CD4-positive, CD25-positive, alpha-beta regulatory T cell (primary cell): ENCODE results near the gene TMA7B. TPM values are rescaled to one million over a fixed set of nuclear protein-coding genes. Genes with fewer than 3 reads are reported as not detected.

Experiments
- ATAC-seq, 2 donors: fragments of 150-1000 bp; cut with Tn5 transposase; one replicate each; pipeline ENCODE4 v1.10.0; 2021; ENCODE audit warnings: low read depth in 2 of 2, moderate number of reproducible peaks in 2 of 2, moderate library complexity in 1 of 2
- DNase-seq, 3 donors: peaks; one replicate each; pipeline versions ENCODE4 v3.0.0 to v3.0.0-alpha.2; 2012 to 2022; ENCODE audit warnings: mixed read lengths in 1 of 3
- H3K27ac ChIP-seq: one replicate; pipeline ENCODE4 v1.7.0; 2013; ENCODE audit warnings: mild to moderate bottlenecking, low read length; ENCODE audit not compliant: insufficient read depth, poor library complexity, severe bottlenecking
- H3K27me3 ChIP-seq: one replicate; pipeline ENCODE4 v1.7.0; 2013; ENCODE audit warnings: low read length; ENCODE audit not compliant: control insufficient read depth, insufficient read depth
- H3K36me3 ChIP-seq: one replicate; pipeline ENCODE4 v1.7.0; 2013; ENCODE audit warnings: mild to moderate bottlenecking, low read length, moderate library complexity; ENCODE audit not compliant: control insufficient read depth, insufficient read depth
- H3K4me1 ChIP-seq: 2 replicates; pipeline ENCODE4 v1.7.0; 2013; ENCODE audit warnings: mild to moderate bottlenecking, low read length; ENCODE audit not compliant: insufficient read depth, control insufficient read depth, poor library complexity, severe bottlenecking
- H3K4me3 ChIP-seq: one replicate; pipeline ENCODE4 v1.7.0; 2013; ENCODE audit warnings: low read depth, mild to moderate bottlenecking, low read length, moderate library complexity
- H3K9me3 ChIP-seq, 2 experiments: 1 replicate in 1 of 2; 2 replicates in 1 of 2; pipeline ENCODE4 v1.7.0; 2013; ENCODE audit warnings: low read length in 2 of 2, mild to moderate bottlenecking in 1 of 2, moderate library complexity in 1 of 2; ENCODE audit not compliant: control insufficient read depth in 2 of 2
- H3K27ac Mint-ChIP-seq, 3 donors: one replicate each; pipeline ENCODE4 v1.8.0; 2020 to 2022; ENCODE audit warnings: mild to moderate bottlenecking in 3 of 3, mixed read lengths in 3 of 3, moderate library complexity in 2 of 3
- H3K27me3 Mint-ChIP-seq: one replicate; pipeline ENCODE4 v1.8.0; 2022; ENCODE audit warnings: mild to moderate bottlenecking, mixed read lengths
- H3K36me3 Mint-ChIP-seq: one replicate; pipeline ENCODE4 v1.8.0; 2020; ENCODE audit warnings: mixed read lengths
- H3K4me1 Mint-ChIP-seq, 4 donors: one replicate each; pipeline ENCODE4 v1.8.0; 2020 to 2022; ENCODE audit warnings: mixed read lengths in 4 of 4, mild to moderate bottlenecking in 1 of 4
- H3K4me3 Mint-ChIP-seq, 4 donors: one replicate each; pipeline ENCODE4 v1.8.0; 2020 to 2022; ENCODE audit warnings: mild to moderate bottlenecking in 4 of 4, mixed read lengths in 4 of 4, moderate library complexity in 3 of 4
- H3K9me3 Mint-ChIP-seq, 7 donors: one replicate each; pipeline ENCODE4 v1.8.0; 2020 to 2022; ENCODE audit warnings: mixed read lengths in 7 of 7, mild to moderate bottlenecking in 3 of 7, moderate library complexity in 2 of 7
- polyA plus RNA-seq, 4 donors: library from polyadenylated mRNA; unstranded; fragments of 300-500 nt; fragmentation: Illumina TruSeq; gene quantifications; one replicate each; pipeline ENCODE4 v1.2.3, GENCODE V29; 2021
- total RNA-seq: library from RNA; stranded (reverse); gene quantifications from one replicate; pipeline ENCODE4 v1.2.3, GENCODE V29; 2022

The TMA7B gene
- total and polyA plus RNA-seq, 5 donors from 2014 or later, result 0.91 to 13.0 (median 1.7) TPM

DNA sequence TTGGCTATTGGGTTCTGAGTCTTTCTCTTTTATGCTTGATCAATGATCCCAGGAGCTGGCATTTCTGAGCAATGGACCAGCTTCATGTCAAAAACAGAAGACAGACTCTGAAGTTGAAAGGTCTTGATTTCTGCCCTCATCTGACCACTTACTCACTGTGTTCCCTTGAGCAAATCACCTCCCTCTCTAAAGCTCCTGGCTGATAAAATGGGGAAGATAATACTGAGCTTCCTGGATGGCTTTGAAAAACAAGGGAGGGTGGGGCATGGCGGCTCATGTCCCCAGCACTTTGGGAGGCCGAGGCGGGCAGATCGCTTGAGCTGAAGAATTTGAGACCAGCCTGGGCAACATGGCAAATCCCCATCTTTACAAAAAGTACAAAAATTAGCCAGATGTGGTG, 40.9 kb downstream of the TMA7B start:
- no peak for ATAC-seq
- H3K4me1 Mint-ChIP-seq, result peaks cover 0 to 5% (median under 1%) of the 10 kb centered on the region in 4 donors
- Histone ChIP-seq H3K4me1 (no peaks in the 10 kb centered on the region), H3K9me3 (no peaks in the 10 kb centered on the region), H3K4me3 (no peak overlapping the region), H3K36me3 (no peaks in the 10 kb centered on the region), H3K27me3 (no peaks in the 10 kb centered on the region), H3K27ac (no peak overlapping the region)
- no peak overlapping the region for H3K4me3 Mint-ChIP-seq
- peak overlapping the region in 1 of 3 donors; percentile 38 for H3K27ac Mint-ChIP-seq
- no peak for DNase-seq
- peaks cover 18% of the 10 kb centered on the region for H3K27me3 Mint-ChIP-seq
- H3K36me3 Mint-ChIP-seq, result no peaks in the 10 kb centered on the region
- no peaks in the 10 kb centered on the region for H3K9me3 Mint-ChIP-seq

GRCh38 chr22:40001800-40002577, 41.8 kb downstream of the TMA7B start:
- no peak overlapping the region for H3K27ac Mint-ChIP-seq
- Histone ChIP-seq H3K36me3 (no peaks in the 10 kb centered on the region), H3K27me3 (no peaks in the 10 kb centered on the region), H3K4me1 (no peaks in the 10 kb centered on the region), H3K27ac (no peak overlapping the region), H3K9me3 (no peaks in the 10 kb centered on the region), H3K4me3 (no peak overlapping the region)
- DNase-seq, result no peak
- H3K27me3 Mint-ChIP-seq, result peaks cover 10% of the 10 kb centered on the region
- no peak for ATAC-seq
- H3K4me1 Mint-ChIP-seq, result peaks cover 0 to under 1% (median 0%) of the 10 kb centered on the region in 4 donors
- no peak overlapping the region for H3K4me3 Mint-ChIP-seq
- no peaks in the 10 kb centered on the region for H3K36me3 Mint-ChIP-seq
- no peaks in the 10 kb centered on the region for H3K9me3 Mint-ChIP-seq

DNA sequence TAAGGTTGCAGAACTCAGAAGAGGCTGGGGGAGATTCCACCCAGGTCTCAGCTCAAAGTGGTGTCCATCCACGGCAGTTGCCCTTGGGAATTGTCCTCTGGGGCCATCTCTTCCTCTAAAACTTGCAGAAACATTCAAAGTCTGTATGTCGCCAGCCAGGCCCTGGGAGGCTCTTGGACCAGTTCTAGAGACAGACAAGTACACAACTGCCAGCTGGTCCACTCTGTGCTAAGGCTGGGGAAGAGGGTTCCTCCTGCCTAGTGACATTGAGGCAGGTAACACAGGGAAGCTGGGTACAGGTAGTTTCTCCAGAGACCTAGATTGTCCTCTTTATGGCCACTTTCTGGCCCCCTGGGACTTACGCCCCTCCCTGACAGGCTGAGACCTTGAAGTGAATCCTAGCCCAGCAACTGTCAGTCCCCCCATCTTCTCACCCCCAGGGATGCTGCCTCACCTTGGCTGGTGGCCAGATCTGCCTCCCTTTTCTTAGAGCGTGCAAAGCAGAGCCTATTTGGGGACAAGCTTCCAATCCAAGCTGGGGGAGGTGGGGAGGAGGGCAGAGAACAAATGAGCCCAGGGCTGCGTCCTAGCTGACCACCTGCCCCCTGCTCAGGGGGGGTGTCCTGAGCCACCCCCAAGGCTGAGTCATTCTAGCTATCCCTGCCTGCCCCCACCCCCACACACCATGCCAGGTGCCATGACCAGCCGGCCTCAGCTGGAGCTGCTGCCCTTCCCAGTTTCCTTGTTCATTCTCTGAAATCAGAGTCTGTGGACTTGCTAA, 42.9 kb downstream of the TMA7B start:
- Histone ChIP-seq H3K9me3 (no peaks in the 10 kb centered on the region), H3K4me3 (no peak overlapping the region), H3K4me1 (no peaks in the 10 kb centered on the region), H3K27ac (no peak overlapping the region), H3K27me3 (no peaks in the 10 kb centered on the region), H3K36me3 (no peaks in the 10 kb centered on the region)
- Mint-ChIP-seq H3K27me3 (peaks cover 8% of the 10 kb centered on the region), H3K27ac (peak overlapping the region in 1 of 3 donors; percentile 26), H3K9me3 (no peaks in the 10 kb centered on the region), H3K36me3 (no peaks in the 10 kb centered on the region), H3K4me3 (no peak overlapping the region), H3K4me1 (no peaks in the 10 kb centered on the region)
- DNase-seq (no peak), ATAC-seq (no peak)

GRCh38 chr22:40004836-40005235, 44.6 kb downstream of the TMA7B start:
- H3K4me1 ChIP-seq, result no peaks in the 10 kb centered on the region
- H3K27me3 ChIP-seq, result no peaks in the 10 kb centered on the region
- Mint-ChIP-seq H3K36me3 (no peaks in the 10 kb centered on the region), H3K27ac (no peak overlapping the region), H3K4me1 (peaks cover 0 to 6% (median under 1%) of the 10 kb centered on the region in 4 donors), H3K4me3 (no peak overlapping the region), H3K27me3 (peaks cover 18% of the 10 kb centered on the region), H3K9me3 (no peaks in the 10 kb centered on the region)
- H3K4me3 ChIP-seq, result no peak overlapping the region
- no peak overlapping the region for H3K27ac ChIP-seq
- H3K9me3 ChIP-seq, result no peaks in the 10 kb centered on the region
- DNase-seq (no peak), ATAC-seq (no peak)
- no peaks in the 10 kb centered on the region for H3K36me3 ChIP-seq

DNA sequence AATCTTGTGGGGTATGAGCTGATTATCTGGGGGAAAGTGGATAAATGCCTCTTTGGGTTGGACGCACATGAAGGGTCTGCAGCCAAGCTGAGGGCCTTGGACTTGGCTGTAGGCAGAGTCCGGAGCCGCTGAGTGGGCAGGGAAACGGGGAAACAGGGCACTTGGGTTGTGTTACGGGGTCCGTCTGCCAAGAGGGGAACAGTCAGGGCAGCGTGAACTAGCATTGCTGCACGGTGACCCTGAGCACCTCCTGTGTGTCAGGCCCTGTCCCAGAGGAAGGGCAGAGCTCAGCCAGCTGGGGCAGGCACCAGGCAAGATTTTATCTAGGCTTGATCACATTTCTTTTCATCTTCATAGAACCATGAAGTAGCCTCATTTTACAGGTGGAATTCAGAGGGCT, 46.4 kb downstream of the TMA7B start:
- H3K4me1 Mint-ChIP-seq, result peaks cover 0 to 10% (median 5%) of the 10 kb centered on the region in 4 donors
- no peaks in the 10 kb centered on the region for H3K36me3 Mint-ChIP-seq

DNA sequence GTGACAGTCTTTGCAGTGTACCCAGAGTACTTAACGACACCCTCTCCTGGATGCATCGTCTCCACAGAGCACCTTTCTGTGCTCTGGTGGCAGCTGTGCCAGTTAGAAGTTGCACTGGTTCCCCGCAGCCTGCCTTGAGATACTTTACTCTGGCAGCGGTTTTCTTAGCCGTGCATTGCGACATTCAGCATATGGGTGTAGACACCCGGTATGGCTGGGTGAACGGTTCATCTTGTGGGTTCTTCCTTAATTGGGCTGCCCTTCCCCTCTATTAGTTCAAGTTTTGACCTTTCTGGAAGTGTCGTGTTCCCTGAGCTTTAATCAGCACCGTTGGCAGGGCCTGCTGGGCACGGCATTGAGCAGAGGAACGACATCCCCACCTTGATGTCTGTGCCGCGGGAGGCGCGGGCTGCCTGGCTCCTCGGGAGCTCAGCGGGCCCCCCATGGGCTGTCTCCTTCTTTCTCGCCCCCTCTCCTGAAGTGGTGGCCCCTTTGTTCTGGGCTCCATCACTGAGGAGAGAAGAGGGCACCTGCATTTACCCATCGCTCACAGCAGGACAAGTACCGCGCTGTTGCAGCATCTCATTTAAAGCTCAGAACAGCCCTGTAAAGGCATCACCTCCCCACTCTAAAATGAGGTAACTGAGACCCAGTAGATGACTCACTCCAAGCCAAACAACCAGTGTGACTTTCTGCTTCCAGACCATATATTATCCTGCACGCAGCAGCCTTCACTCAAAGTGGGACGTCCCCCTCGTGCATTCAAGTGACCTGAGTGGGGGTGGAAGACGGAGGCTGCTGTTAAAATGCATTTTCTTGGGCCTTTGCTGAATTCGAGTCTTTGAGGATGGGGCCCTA, 47.9 kb downstream of the TMA7B start:
- Histone ChIP-seq H3K9me3 (no peaks in the 10 kb centered on the region), H3K4me3 (no peak overlapping the region), H3K27me3 (no peaks in the 10 kb centered on the region), H3K4me1 (no peaks in the 10 kb centered on the region), H3K36me3 (no peaks in the 10 kb centered on the region), H3K27ac (no peak overlapping the region)
- DNase-seq (no peak), ATAC-seq (no peak)
- Mint-ChIP-seq H3K4me1 (peaks cover 0 to 10% (median 7%) of the 10 kb centered on the region in 4 donors), H3K27me3 (peaks cover 26% of the 10 kb centered on the region), H3K4me3 (no peak overlapping the region), H3K36me3 (no peaks in the 10 kb centered on the region), H3K9me3 (no peaks in the 10 kb centered on the region), H3K27ac (no peak overlapping the region)

More for the DNA sequence above, 46.4 kb downstream of the TMA7B start:
- DNase-seq (no peak), ATAC-seq (no peak)
- Mint-ChIP-seq H3K9me3 (no peaks in the 10 kb centered on the region), H3K27me3 (peaks cover 17% of the 10 kb centered on the region), H3K27ac (no peak overlapping the region), H3K4me3 (no peak overlapping the region)
- no peaks in the 10 kb centered on the region for H3K9me3 ChIP-seq
- H3K4me1 ChIP-seq, result no peaks in the 10 kb centered on the region
- H3K27me3 ChIP-seq, result no peaks in the 10 kb centered on the region
- no peak overlapping the region for H3K4me3 ChIP-seq
- H3K36me3 ChIP-seq, result no peaks in the 10 kb centered on the region
- no peak overlapping the region for H3K27ac ChIP-seq

DNA sequence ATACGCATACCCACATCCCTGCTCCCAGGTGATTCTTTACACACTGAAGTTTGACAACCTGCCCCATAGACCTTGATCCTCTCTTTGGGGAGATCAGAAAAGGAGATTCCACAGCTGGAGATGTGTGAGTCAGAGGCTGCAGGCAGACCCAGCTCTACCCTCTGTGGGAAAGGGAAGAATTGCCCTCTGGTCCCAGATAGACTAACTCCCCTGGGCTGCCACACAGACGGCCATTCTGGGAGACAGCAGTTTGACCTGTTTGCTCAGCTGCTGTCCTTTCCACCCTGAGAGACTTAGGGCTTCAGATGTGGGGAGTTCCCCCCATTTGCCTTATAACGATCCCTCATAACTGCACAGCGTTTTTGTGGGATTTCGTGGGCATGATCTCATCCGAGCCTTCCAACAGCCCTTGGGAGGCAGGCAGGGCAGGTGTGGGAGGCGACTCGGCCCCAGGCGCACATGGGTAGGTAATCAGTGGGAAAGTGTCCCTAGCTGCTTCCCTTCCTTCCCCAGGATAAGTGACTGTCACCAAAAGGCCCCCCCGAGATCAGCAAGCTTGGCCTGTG, 48.6 kb downstream of the TMA7B start:
- H3K4me1 ChIP-seq, result no peaks in the 10 kb centered on the region
- no peaks in the 10 kb centered on the region for H3K36me3 ChIP-seq
- Mint-ChIP-seq H3K27me3 (peaks cover 29% of the 10 kb centered on the region), H3K9me3 (no peaks in the 10 kb centered on the region), H3K4me1 (peaks cover 0 to 10% (median 7%) of the 10 kb centered on the region in 4 donors), H3K27ac (no peak overlapping the region), H3K4me3 (no peak overlapping the region), H3K36me3 (no peaks in the 10 kb centered on the region)
- H3K27ac ChIP-seq, result no peak overlapping the region
- DNase-seq (no peak), ATAC-seq (no peak)
- no peak overlapping the region for H3K4me3 ChIP-seq
- no peaks in the 10 kb centered on the region for H3K9me3 ChIP-seq
- no peaks in the 10 kb centered on the region for H3K27me3 ChIP-seq
